ENCODE data around the gene PITPNM1. TPM values are rescaled to one million over a fixed set of nuclear protein-coding genes. Genes with fewer than 3 reads are reported as not detected.
"Not testable (repeated sequence)": the region's sequence is repeated elsewhere in the genome, so short reads cannot be mapped to it uniquely, and the experiment has no call there.

PITPNM1 gene
- total RNA-seq, 1 donor from 2014 or later: 71.5 TPM

DNA sequence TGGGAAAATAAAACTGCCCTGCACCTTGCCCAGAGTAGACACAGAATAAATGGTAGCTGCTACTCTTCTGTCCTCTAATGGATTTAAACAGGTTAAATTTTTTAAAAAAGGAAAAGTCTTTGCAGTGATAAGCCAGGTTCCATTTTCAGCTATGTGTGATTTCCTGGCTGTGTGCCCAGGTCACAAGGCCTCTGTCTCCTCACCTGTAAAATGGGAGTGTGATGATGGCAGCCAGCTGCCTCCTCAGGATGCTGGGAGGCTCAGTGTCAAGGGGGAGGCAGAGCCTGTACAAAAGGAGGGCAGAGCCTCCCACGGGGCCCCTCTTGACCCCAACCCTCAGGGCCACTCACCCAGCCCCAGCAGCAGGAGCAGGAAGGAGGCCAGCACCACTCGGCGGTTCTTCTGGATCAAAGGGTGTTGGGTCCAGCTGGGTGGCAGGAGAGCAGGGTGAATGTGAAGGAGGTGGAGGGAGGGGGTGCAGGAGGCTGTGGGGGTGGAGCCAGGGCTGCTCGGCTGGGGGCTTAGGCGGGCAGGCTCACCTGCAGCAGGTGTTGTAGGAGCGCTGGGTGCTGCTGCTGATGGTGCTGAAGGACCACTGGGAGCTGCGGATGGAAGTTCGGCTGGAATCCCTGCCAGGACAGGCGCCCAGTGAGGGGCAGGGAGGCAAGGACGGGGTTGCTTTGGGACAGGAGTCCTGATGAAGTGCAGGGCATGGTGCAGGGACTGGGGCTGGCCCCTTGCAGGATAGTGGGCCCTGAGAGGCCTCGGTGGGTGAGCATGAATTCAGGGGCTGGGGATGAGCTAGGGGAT is 38.0 kb downstream of the PITPNM1 start:
- H3K4me1 ChIP-seq (ENCODE audit: insufficient read depth, low read length): peaks cover 16% of the 10 kb centered on the region
- no peak for TF ChIP-seq EZH2 (IDR thresholded peaks at IDR 0.05; ENCODE audit: insufficient read depth, low read length)
- TF ChIP-seq, protein P1, sequence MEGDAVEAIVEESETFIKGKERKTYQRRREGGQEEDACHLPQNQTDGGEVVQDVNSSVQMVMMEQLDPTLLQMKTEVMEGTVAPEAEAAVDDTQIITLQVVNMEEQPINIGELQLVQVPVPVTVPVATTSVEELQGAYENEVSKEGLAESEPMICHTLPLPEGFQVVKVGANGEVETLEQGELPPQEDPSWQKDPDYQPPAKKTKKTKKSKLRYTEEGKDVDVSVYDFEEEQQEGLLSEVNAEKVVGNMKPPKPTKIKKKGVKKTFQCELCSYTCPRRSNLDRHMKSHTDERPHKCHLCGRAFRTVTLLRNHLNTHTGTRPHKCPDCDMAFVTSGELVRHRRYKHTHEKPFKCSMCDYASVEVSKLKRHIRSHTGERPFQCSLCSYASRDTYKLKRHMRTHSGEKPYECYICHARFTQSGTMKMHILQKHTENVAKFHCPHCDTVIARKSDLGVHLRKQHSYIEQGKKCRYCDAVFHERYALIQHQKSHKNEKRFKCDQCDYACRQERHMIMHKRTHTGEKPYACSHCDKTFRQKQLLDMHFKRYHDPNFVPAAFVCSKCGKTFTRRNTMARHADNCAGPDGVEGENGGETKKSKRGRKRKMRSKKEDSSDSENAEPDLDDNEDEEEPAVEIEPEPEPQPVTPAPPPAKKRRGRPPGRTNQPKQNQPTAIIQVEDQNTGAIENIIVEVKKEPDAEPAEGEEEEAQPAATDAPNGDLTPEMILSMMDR (IDR thresholded peaks at IDR 0.05; ENCODE audit: insufficient read depth, low read depth, low read length): no peak
- no peak overlapping the region for H3K4me3 ChIP-seq (ENCODE audit: insufficient read depth, low read depth, low read length)
- no peaks in the 10 kb centered on the region for H3K36me3 ChIP-seq (ENCODE audit: insufficient read depth, low read length)
- H2AFZ ChIP-seq (ENCODE audit: low read depth, low read length): no peak overlapping the region
- no peaks in the 10 kb centered on the region for H4K20me1 ChIP-seq (ENCODE audit: insufficient read depth, low read length)
- DNase-seq (ENCODE audit: low read depth) (no peak), FAIRE-seq (no peak)
- H3K27ac ChIP-seq (ENCODE audit: low read depth, low read length): no peak overlapping the region
- H3K79me2 ChIP-seq (ENCODE audit: insufficient read depth, low read length): peaks cover 9% of the 10 kb centered on the region
- peaks cover 4% of the 10 kb centered on the region for H3K4me1 Mint-ChIP-seq (ENCODE audit: low read depth, unreplicated experiment)
- peaks cover 5% of the 10 kb centered on the region for H3K36me3 Mint-ChIP-seq (ENCODE audit: low read depth, unreplicated experiment)
- H3K4me3 Mint-ChIP-seq (ENCODE audit: unreplicated experiment): peak overlapping the region; percentile 58
- H3K4me2 ChIP-seq (ENCODE audit: low read length): peak overlapping the region; percentile 89
- H3K9ac ChIP-seq (ENCODE audit: low read length): no peak overlapping the region
- H3K9me3 ChIP-seq (ENCODE audit: insufficient read depth, low read depth, low read length): no peaks in the 10 kb centered on the region
- no peaks in the 10 kb centered on the region for H3K9me3 Mint-ChIP-seq (ENCODE audit: unreplicated experiment)
- H3K27me3 ChIP-seq (ENCODE audit: insufficient read depth, low read length): no peaks in the 10 kb centered on the region
- no peak overlapping the region for H3K27ac Mint-ChIP-seq (ENCODE audit: unreplicated experiment)
- H3K27me3 Mint-ChIP-seq (ENCODE audit: low read depth, unreplicated experiment): no peaks in the 10 kb centered on the region

DNA sequence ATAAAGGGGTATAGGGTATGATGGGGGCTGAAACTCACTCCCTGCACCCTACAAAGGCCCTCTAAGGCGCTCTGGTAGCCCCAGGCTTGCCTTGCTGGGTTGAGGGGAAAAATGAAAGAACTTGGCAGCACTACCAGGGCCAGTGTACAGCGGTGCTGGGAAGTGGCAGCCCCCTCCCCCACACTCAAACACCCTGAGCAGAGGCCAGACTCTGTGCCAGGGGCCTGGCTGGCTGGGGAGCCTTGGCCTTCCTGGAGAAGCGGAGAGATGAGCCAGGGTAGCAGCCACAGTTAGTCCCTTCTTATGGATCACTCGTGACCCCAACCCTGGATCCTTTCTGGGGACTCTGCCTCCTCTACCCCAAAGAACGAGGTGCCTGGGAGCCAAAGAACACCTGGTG is 38.8 kb downstream of the PITPNM1 start:
- Mint-ChIP-seq H3K4me1 (ENCODE audit: low read depth, unreplicated experiment) (peaks cover 4% of the 10 kb centered on the region), H3K27ac (ENCODE audit: unreplicated experiment) (no peak overlapping the region), H3K27me3 (ENCODE audit: low read depth, unreplicated experiment) (no peaks in the 10 kb centered on the region), H3K9me3 (ENCODE audit: unreplicated experiment) (no peaks in the 10 kb centered on the region), H3K4me3 (ENCODE audit: unreplicated experiment) (no peak overlapping the region), H3K36me3 (ENCODE audit: low read depth, unreplicated experiment) (peaks cover 5% of the 10 kb centered on the region)
- no peak overlapping the region for H2AFZ ChIP-seq (ENCODE audit: low read depth, low read length)
- no peaks in the 10 kb centered on the region for H4K20me1 ChIP-seq (ENCODE audit: insufficient read depth, low read length)
- H3K9ac ChIP-seq (ENCODE audit: low read length): no peak overlapping the region
- no peak for DNase-seq (ENCODE audit: low read depth)
- H3K4me2 ChIP-seq (ENCODE audit: low read length): no peak overlapping the region
- no peak overlapping the region for H3K4me3 ChIP-seq (ENCODE audit: insufficient read depth, low read depth, low read length)
- H3K27ac ChIP-seq (ENCODE audit: low read depth, low read length): no peak overlapping the region
- TF ChIP-seq, protein P1 (IDR thresholded peaks at IDR 0.05; ENCODE audit: insufficient read depth, low read depth, low read length): no peak
- TF ChIP-seq EZH2 (IDR thresholded peaks at IDR 0.05; ENCODE audit: insufficient read depth, low read length): no peak
- H3K4me1 ChIP-seq (ENCODE audit: insufficient read depth, low read length): peaks cover 16% of the 10 kb centered on the region
- H3K9me3 ChIP-seq (ENCODE audit: insufficient read depth, low read depth, low read length): no peaks in the 10 kb centered on the region
- no peak for FAIRE-seq
- H3K79me2 ChIP-seq (ENCODE audit: insufficient read depth, low read length): peaks cover 9% of the 10 kb centered on the region
- H3K36me3 ChIP-seq (ENCODE audit: insufficient read depth, low read length): no peaks in the 10 kb centered on the region
- H3K27me3 ChIP-seq (ENCODE audit: insufficient read depth, low read length): no peaks in the 10 kb centered on the region

DNA sequence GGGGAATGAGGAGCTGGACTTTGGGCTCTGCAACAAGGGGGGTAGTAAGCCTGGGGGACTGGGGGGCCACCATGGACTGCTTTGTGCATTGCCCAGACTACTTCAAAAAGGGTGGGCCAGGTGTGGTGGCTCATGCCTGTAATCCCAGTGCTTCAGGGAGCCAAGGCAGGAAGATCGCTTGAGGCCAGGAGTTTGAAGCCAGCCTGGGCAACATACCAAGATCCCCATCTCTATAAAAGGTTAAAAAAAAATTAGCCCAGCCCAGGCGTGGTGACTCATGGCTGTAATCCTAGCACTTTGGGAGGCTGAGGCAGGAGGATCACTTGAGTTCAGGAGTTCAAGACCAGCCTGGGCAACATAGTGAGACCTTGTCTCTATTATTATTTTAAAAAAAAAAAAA is 39.6 kb downstream of the PITPNM1 start:
- H3K4me2 ChIP-seq (ENCODE audit: low read length): peak overlapping the region; percentile 94
- H3K9me3 Mint-ChIP-seq (ENCODE audit: unreplicated experiment); H3K9ac ChIP-seq (ENCODE audit: low read length); DNase-seq (ENCODE audit: low read depth); FAIRE-seq; H4K20me1 ChIP-seq (ENCODE audit: insufficient read depth, low read length); H2AFZ ChIP-seq (ENCODE audit: low read depth, low read length); H3K4me3 ChIP-seq (ENCODE audit: insufficient read depth, low read depth, low read length); H3K27me3 Mint-ChIP-seq (ENCODE audit: low read depth, unreplicated experiment); H3K36me3 ChIP-seq (ENCODE audit: insufficient read depth, low read length); H3K36me3 Mint-ChIP-seq (ENCODE audit: low read depth, unreplicated experiment); H3K4me1 Mint-ChIP-seq (ENCODE audit: low read depth, unreplicated experiment); H3K27me3 ChIP-seq (ENCODE audit: insufficient read depth, low read length); H3K27ac ChIP-seq (ENCODE audit: low read depth, low read length); H3K9me3 ChIP-seq (ENCODE audit: insufficient read depth, low read depth, low read length); H3K79me2 ChIP-seq (ENCODE audit: insufficient read depth, low read length): not testable (repeated sequence)
- H3K4me3 Mint-ChIP-seq (ENCODE audit: unreplicated experiment): peak overlapping the region; percentile 77
- H3K4me1 ChIP-seq (ENCODE audit: insufficient read depth, low read length): peaks cover 16% of the 10 kb centered on the region
- peak overlapping the region; percentile 47 for H3K27ac Mint-ChIP-seq (ENCODE audit: unreplicated experiment)

Measured in astrocyte (in vitro differentiated cells and primary cell).